Mucosa of descending colon (tissue), 3 donors: ENCODE measurements around the gene ZFAND3. TPM values are rescaled to one million over a fixed set of nuclear protein-coding genes. Genes with fewer than 3 reads are reported as not detected.
A peak's percentile ranks its signal among the peaks of the same experiment; 100 is the strongest.
"Not testable (repeated sequence)": the region's sequence is repeated elsewhere in the genome, so short reads cannot be mapped to it uniquely, and the experiment has no call there.

Source experiments
- ATAC-seq: fragments of 200-7000 bp; cut with Tn5 transposase; one replicate; pipeline ENCODE4 v1.9.1; 2020; ENCODE audit warnings: mild to moderate bottlenecking, moderate library complexity
- DNase-seq, 3 donors: peaks; one replicate each; pipeline ENCODE4 v3.0.0-alpha.2; 2020
- H3K36me3 ChIP-seq: fragments of 200-600 bp; one replicate; pipeline ENCODE4 v1.8.0; 2021; ENCODE audit warnings: low read depth, mild to moderate bottlenecking
- H3K4me1 ChIP-seq: fragments of 200-600 bp; one replicate; pipeline ENCODE4 v1.8.0; 2021; ENCODE audit warnings: low read depth, mild to moderate bottlenecking
- H3K4me3 ChIP-seq: fragments of 200-600 bp; one replicate; pipeline ENCODE4 v1.8.0; 2021; ENCODE audit warnings: mild to moderate bottlenecking
- H3K9me3 ChIP-seq: fragments of 200-600 bp; one replicate; pipeline ENCODE4 v1.8.0; 2021; ENCODE audit warnings: mild to moderate bottlenecking
- CTCF ChIP-seq: fragments of 200-600 bp; IDR thresholded peaks from one replicate; pipeline ENCODE4 v1.8.0; 2022; ENCODE audit warnings: antibody characterized with exemption, mild to moderate bottlenecking
- intact Hi-C, 2 donors: fragments of 100-400 bp; cut with DNase I in 1 of 2; cut with micrococcal nuclease in 1 of 2; formaldehyde crosslinking; loops; one replicate each; pipeline versions ENCODE4 v1.11.0 to v1.11.1; 2022; cut with DNase I, micrococcal nuclease
- total RNA-seq, 3 donors: library from RNA; stranded (reverse); fragmentation: NEBNext Ultra II Directional in 2 of 3; extraction: Animal tissue kit (Norgen Biotek cat#: 25700) in 2 of 3; gene quantifications; one replicate each; pipeline versions ENCODE4 v1.2.1 to v1.2.4, GENCODE V29; 2021 to 2023
- donor health status: DM: no; HTN: no; CAD: no; lungs with moderate emphysema.
- donor health status: DM: no; HTN: no; CAD: no.
- donor health status: DM: no; HTN: yes; CAD: no.

Gene ZFAND3
- total RNA-seq, 3 donors from 2014 or later: 63.9 to 84.0 (median 82.2) TPM

- no peak overlapping the region for H3K4me3 ChIP-seq
- no peaks in the 10 kb centered on the region for H3K4me1 ChIP-seq
- DNase-seq: no peak
- peak; percentile 27 for ATAC-seq
- TF ChIP-seq CTCF: no peak
- intact Hi-C loops: no loop called here
- no peaks in the 10 kb centered on the region for H3K36me3 ChIP-seq
- no peaks in the 10 kb centered on the region for H3K9me3 ChIP-seq
Observed at GRCh38 chr6:37878150-37878710, 58.7 kb downstream of the ZFAND3 start.

DNA sequence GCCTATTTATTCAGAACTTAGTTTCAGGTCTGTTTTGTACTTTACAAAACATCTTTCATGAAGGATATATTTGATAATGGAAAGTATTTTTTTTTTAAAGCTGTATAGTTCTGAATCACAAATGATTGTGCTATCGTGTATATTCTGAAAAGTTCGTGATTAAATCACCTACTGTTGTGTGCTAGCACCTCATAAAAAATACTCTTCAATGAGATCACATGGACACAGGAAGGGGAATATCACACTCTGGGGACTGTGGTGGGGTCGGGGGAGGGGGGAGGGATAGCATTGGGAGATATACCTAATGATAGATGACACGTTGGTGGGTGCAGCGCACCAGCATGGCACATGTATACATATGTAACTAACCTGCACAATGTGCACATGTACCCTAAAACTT is 61.1 kb downstream of the ZFAND3 start:
- ATAC-seq, DNase-seq, H3K36me3 ChIP-seq, H3K4me1 ChIP-seq, H3K4me3 ChIP-seq, H3K9me3 ChIP-seq, intact Hi-C loops: not testable (repeated sequence)

- Histone ChIP-seq H3K36me3 (no peaks in the 10 kb centered on the region), H3K4me1 (no peaks in the 10 kb centered on the region), H3K4me3 (no peak overlapping the region), H3K9me3 (no peaks in the 10 kb centered on the region)
- no peak for TF ChIP-seq CTCF
- intact Hi-C loops: no loop called here
- DNase-seq (no peak), ATAC-seq (no peak)
Observed at GRCh38 chr6:37882292-37882691, 62.8 kb downstream of the ZFAND3 start.

GRCh38 chr6:37882724-37883413 is 63.3 kb downstream of the ZFAND3 start:
- ATAC-seq (peak; percentile 16), DNase-seq (no peak)
- intact Hi-C loops: no loop called here
- no peaks in the 10 kb centered on the region for H3K4me1 ChIP-seq
- no peaks in the 10 kb centered on the region for H3K36me3 ChIP-seq
- no peaks in the 10 kb centered on the region for H3K9me3 ChIP-seq
- no peak for TF ChIP-seq CTCF
- no peak overlapping the region for H3K4me3 ChIP-seq

DNA sequence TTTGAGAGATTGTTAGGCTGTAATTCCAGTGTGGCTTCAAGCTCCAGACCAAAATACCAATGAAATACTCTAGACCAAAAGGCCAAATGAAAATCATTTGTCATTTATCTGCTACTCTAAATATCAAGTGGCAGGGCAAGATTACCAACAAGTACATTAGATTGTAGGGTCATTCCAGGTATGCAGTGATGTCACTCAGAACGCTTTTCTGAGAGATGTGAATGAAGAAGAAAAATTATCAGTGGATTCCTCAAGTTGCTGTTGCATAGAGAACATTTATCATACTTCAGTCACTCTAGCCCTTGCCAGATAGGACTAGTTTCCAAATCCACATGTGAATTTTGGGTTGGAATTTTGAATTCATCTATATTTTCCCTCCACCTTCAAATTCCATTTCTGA is 65.0 kb downstream of the ZFAND3 start:
- ATAC-seq: no peak
- Histone ChIP-seq H3K36me3 (no peaks in the 10 kb centered on the region), H3K4me1 (no peaks in the 10 kb centered on the region), H3K9me3 (no peaks in the 10 kb centered on the region), H3K4me3 (no peak overlapping the region)
- intact Hi-C loops: no loop called here
- no peak for TF ChIP-seq CTCF
- DNase-seq: no peak

DNA sequence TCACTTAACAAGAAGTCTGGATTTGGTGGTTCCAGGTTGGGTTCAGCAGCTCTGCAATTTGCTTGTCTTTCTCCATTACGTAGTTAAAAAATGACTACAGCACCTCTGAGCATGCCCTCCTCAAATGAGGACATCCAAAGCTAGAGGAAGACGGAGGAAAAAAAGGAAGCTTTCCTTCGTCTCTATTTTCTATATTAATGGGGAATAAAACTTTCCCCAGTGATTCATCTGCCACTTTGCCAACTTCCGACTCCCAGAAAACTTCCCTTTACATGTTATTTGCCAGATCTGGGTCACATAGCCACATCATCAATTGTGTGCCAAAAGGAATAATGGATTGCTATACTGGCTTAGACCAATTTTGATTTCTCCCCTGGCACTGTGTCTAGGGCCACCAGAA is 69.5 kb downstream of the ZFAND3 start:
- Histone ChIP-seq H3K9me3 (no peaks in the 10 kb centered on the region), H3K36me3 (no peaks in the 10 kb centered on the region), H3K4me1 (no peaks in the 10 kb centered on the region), H3K4me3 (no peak overlapping the region)
- intact Hi-C loops: no loop called here
- no peak for ATAC-seq
- no peak for TF ChIP-seq CTCF
- no peak for DNase-seq
